WERI-Rb-1 (cell line): ENCODE results near the gene LPCAT1.

ENCODE experiments used
- DNase-seq: peaks from one replicate; pipeline ENCODE4 v3.0.0-alpha.2; 2020
- H3K27ac ChIP-seq: fragments of 250-450 bp; sonication (Bioruptor Pico); 2 replicates; pipeline ENCODE4 v1.5.1; 2020; ENCODE audit warnings: mild to moderate bottlenecking, moderate library complexity
- H3K27me3 ChIP-seq: fragments of 250-450 bp; sonication (Bioruptor Pico); 2 replicates; pipeline ENCODE4 v1.5.1; 2021; ENCODE audit warnings: mild to moderate bottlenecking, low read depth, moderate library complexity; ENCODE audit not compliant: insufficient read depth, severe bottlenecking
- H3K36me3 ChIP-seq: fragments of 250-450 bp; sonication (Bioruptor Pico); 2 replicates; pipeline ENCODE4 v1.5.1; 2020; ENCODE audit warnings: mild to moderate bottlenecking, moderate library complexity
- H3K4me3 ChIP-seq: 2 replicates; pipeline ENCODE4 v1.5.1; 2011; ENCODE audit warnings: low read depth, mild to moderate bottlenecking, control low read depth, low read length
- H3K9me3 ChIP-seq: fragments of 250-450 bp; sonication (Bioruptor Pico); 2 replicates; pipeline ENCODE4 v1.5.1; 2021; ENCODE audit warnings: mild to moderate bottlenecking, moderate library complexity; ENCODE audit not compliant: severe bottlenecking
- TF ChIP-seq, protein P1 (sequence below): IDR thresholded peaks from 2 replicates; pipeline ENCODE4 v1.5.1; 2011; ENCODE audit warnings: low read depth, mild to moderate bottlenecking, control low read depth, inconsistent platforms, low read length

Gene LPCAT1

DNA sequence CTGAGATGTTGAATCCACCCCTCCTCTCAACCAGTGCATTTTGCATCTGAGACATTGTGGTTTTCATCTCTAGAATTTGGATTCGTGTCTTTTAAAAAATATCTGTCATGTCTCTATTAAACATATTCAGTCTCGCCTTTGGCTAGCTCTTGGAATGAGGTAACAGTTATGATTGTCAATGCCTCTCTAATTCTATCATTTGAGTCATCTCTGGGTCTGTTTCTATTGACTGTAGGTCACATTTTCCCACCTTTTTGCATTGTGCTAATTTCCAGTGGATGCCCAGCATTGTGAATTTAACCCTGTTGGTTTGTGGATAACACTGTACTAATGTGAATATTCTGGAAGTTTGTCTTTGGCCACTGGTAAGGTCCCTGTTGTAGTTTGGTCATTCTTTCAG lies 70.1 kb downstream of the LPCAT1 start:
- Histone ChIP-seq H3K9me3 (peaks cover 46% of the 10 kb centered on the region), H3K27me3 (no peaks in the 10 kb centered on the region), H3K36me3 (0 out of 2 replicates have a peak, but pooled peaks cover 2% of the 10 kb centered on the region), H3K27ac (no peak overlapping the region), H3K4me3 (no peak overlapping the region)
- TF ChIP-seq, protein P1, sequence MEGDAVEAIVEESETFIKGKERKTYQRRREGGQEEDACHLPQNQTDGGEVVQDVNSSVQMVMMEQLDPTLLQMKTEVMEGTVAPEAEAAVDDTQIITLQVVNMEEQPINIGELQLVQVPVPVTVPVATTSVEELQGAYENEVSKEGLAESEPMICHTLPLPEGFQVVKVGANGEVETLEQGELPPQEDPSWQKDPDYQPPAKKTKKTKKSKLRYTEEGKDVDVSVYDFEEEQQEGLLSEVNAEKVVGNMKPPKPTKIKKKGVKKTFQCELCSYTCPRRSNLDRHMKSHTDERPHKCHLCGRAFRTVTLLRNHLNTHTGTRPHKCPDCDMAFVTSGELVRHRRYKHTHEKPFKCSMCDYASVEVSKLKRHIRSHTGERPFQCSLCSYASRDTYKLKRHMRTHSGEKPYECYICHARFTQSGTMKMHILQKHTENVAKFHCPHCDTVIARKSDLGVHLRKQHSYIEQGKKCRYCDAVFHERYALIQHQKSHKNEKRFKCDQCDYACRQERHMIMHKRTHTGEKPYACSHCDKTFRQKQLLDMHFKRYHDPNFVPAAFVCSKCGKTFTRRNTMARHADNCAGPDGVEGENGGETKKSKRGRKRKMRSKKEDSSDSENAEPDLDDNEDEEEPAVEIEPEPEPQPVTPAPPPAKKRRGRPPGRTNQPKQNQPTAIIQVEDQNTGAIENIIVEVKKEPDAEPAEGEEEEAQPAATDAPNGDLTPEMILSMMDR, result no peak
- no peak for DNase-seq

DNA sequence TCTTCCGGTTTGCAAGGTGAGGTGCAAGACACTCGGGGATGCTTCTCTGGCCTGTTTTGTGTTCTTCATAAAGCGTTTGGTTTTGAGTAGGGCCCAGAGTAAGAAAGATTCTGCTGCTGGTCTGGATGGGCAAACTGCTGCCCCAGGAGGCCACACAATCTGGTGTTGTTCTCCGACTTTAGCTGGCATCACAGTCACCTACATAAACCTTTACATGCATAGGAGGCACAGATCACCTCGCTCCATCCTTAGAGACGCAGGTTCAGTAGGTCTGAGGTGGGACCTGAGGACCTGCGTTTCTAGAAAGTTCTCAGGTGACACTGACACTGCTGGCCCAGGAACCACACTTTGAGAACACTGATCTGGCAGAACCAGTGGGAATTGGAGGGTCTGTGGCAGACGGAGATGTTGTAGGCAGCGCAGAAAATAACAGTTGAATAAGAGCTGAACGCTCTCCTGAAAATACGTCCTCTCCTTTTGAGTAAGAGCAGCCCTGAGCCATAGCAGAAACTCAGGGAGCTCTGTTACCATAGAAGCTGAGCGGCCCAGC lies 74.6 kb downstream of the LPCAT1 start:
- H3K36me3 ChIP-seq, result no peaks in the 10 kb centered on the region
- DNase-seq, result peak; percentile 1
- H3K27ac ChIP-seq, result no peak overlapping the region
- H3K27me3 ChIP-seq, result peaks cover 9% of the 10 kb centered on the region
- H3K9me3 ChIP-seq, result peaks cover 32% of the 10 kb centered on the region
- no peak overlapping the region for H3K4me3 ChIP-seq
- TF ChIP-seq, protein P1, result no peak

DNA sequence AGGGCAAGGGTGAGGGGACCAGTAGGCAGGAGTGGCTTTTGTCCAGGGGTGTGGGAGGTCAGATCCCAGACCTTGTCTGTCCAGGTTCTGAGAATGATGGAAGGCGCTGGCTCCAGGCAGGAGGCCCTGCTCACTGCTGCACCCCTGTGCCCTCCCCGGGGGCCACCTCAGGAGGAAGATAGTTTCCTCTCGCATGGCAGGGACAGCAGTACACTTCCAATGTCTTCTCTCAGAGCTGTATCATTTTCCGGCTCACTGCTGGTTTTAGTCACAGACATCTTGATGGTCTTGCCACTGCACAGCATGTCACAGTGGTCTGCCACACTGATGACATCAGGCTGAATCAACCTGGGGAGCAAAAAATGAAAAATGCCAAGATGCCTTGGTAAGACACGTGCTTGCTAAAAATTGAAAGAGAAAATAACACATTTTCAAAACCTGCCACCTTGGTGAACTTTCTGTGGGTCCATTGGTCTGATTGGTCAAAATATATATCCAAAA lies 75.2 kb downstream of the LPCAT1 start:
- TF ChIP-seq, protein P1, result no peak
- DNase-seq, result peak; percentile 5
- peaks cover 15% of the 10 kb centered on the region for H3K27me3 ChIP-seq
- no peak overlapping the region for H3K4me3 ChIP-seq
- H3K27ac ChIP-seq, result no peak overlapping the region
- no peaks in the 10 kb centered on the region for H3K36me3 ChIP-seq
- peaks cover 26% of the 10 kb centered on the region for H3K9me3 ChIP-seq

DNA sequence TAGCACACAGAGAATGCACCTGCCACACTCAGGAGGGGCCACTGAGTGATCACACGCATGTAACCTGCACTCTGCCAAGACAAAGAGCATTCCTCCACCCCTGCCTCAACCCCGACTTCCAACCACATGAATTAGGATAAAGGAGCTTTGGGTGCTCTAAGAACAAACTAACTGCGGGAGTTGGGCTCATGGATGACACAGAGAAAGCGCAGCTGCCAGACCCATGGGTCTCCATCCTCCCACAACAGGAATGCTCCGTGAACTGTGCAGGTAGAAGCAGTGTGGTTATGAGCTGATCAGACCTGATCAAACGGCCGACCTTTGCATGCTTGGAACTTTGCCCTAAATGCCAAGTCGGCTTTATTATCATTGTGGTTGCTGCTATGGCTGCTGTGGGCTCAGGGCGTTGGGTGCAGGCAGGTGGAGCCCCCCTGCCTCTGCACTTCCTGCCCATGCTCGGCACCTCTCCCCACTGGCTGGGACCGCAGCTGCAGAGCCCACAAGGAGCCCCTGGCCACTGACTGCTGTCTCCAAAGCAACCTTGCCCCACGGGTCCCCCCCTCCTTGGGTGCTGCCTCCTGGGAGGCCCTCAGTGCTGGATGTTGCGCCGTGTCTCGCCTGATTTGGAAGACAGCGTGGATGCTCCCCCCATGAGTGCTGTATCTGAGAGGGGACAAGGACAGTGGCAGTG lies 75.9 kb downstream of the LPCAT1 start:
- no peaks in the 10 kb centered on the region for H3K36me3 ChIP-seq
- peaks cover 23% of the 10 kb centered on the region for H3K9me3 ChIP-seq
- no peak overlapping the region for H3K4me3 ChIP-seq
- H3K27me3 ChIP-seq, result peaks cover 20% of the 10 kb centered on the region
- TF ChIP-seq, protein P1, result no peak
- H3K27ac ChIP-seq, result no peak overlapping the region
- DNase-seq, result peak; percentile 8

DNA sequence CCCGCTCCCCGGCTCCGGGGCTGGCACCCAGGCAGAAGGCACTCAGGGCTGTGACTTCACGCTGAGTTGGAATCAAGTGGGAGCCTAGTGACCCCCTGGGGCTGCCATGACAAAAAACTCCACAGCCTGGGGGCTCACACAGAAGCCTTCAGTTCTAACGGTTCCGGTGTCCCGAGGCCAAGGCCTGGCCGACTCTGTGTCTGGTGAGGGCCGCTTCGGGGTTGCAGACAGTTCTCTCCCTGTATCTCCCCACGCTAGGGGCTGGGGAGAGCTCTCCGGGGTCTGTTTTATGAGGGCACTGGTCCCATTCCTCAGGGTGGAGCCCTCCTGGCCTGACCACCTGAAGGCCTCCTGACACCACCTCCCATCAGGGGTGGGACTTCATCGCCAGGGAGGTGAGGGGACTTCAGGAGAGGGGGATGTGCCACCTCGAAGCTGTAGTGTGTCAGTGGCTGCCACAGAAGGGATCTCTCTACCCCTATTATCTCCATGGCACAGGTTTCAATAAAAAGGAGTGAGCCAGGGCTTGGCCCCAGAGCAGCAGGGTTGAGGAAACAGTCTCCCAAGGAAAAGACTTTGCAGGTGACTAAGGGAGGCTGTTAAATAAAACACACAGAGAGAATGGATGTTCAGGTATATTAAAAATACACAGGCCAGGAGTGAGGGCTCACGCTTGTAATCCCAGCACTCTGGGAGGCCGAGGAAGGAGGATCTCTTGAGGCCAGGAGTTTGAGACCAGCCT lies 77.0 kb downstream of the LPCAT1 start:
- Histone ChIP-seq H3K36me3 (no peaks in the 10 kb centered on the region), H3K4me3 (no peak overlapping the region), H3K27me3 (peaks cover 20% of the 10 kb centered on the region), H3K27ac (no peak overlapping the region), H3K9me3 (peaks cover 16% of the 10 kb centered on the region)
- TF ChIP-seq, protein P1, result no peak
- DNase-seq, result peak; percentile 8
